MM.1S (cell line): ENCODE results near the gene P2RX5.
A peak's percentile ranks its signal among the peaks of the same experiment; 100 is the strongest.

ENCODE experiments used
- DNase-seq: peaks from one replicate; pipeline ENCODE4 v3.0.0-alpha.2; 2015
- H2AFZ ChIP-seq: fragments of 300-600 bp; sonication (generic); 2 replicates; pipeline ENCODE4 v1.6.0; 2016; ENCODE audit warnings: antibody characterized with exemption, low read length
- H3F3A ChIP-seq: fragments of 300-600 bp; sonication (generic); 2 replicates; pipeline ENCODE4 v1.6.1; 2016; ENCODE audit warnings: mild to moderate bottlenecking, antibody characterized with exemption, low read length, moderate library complexity, mixed read lengths; ENCODE audit not compliant: insufficient read depth
- H3K27ac ChIP-seq: fragments of 300-600 bp; sonication (generic); 2 replicates; pipeline ENCODE4 v1.5.1; 2016; ENCODE audit warnings: mild to moderate bottlenecking, low read length
- H3K27me3 ChIP-seq: fragments of 300-600 bp; sonication (generic); replicated peaks from 2 replicates; pipeline ENCODE4 v1.6.0; 2016; ENCODE audit warnings: low read length; ENCODE audit not compliant: insufficient read depth
- H3K36me3 ChIP-seq: fragments of 300-600 bp; sonication (generic); replicated peaks from 2 replicates; pipeline ENCODE4 v1.6.1; 2016; ENCODE audit warnings: mild to moderate bottlenecking, low read length, mixed read lengths; ENCODE audit not compliant: insufficient read depth
- H3K4me1 ChIP-seq: fragments of 300-600 bp; sonication (generic); 2 replicates; pipeline ENCODE4 v1.6.1; 2016; ENCODE audit warnings: low read length, mixed read lengths
- H3K4me2 ChIP-seq: fragments of 300-600 bp; sonication (generic); 2 replicates; pipeline ENCODE4 v1.6.0; 2016; ENCODE audit warnings: low read depth, low read length
- H3K4me3 ChIP-seq: fragments of 300-600 bp; sonication (generic); 2 replicates; pipeline ENCODE4 v1.5.1; 2016; ENCODE audit warnings: low read length, mixed read lengths
- H3K79me2 ChIP-seq: fragments of 300-600 bp; sonication (generic); 2 replicates; pipeline ENCODE4 v1.6.1; 2016; ENCODE audit warnings: mixed run types, low read length, mixed read lengths
- H3K9ac ChIP-seq: fragments of 300-600 bp; sonication (generic); 2 replicates; pipeline ENCODE4 v1.6.1; 2016; ENCODE audit warnings: low read length, mixed read lengths
- H3K9me2 ChIP-seq: fragments of 300-600 bp; sonication (generic); replicated peaks from 2 replicates; pipeline ENCODE4 v1.6.1; 2016; ENCODE audit warnings: mild to moderate bottlenecking, low read length, mixed read lengths; ENCODE audit not compliant: insufficient read depth
- H3K9me3 ChIP-seq: fragments of 300-600 bp; sonication (generic); replicated peaks from 2 replicates; pipeline ENCODE4 v1.6.1; 2016; ENCODE audit warnings: mild to moderate bottlenecking, low read length, mixed read lengths; ENCODE audit not compliant: insufficient read depth
- H4K20me1 ChIP-seq: fragments of 300-600 bp; sonication (generic); 2 replicates; pipeline ENCODE4 v1.6.1; 2016; ENCODE audit warnings: mild to moderate bottlenecking, low read length, moderate library complexity, mixed read lengths; ENCODE audit not compliant: insufficient read depth
- EZH2 ChIP-seq: fragments of 300-600 bp; sonication (generic); optimal IDR thresholded peaks from 2 replicates; pipeline ENCODE3; 2017; ENCODE audit warnings: low read depth, mild to moderate bottlenecking, antibody characterized with exemption, low read length, mixed read lengths
- EZH2phosphoT487 ChIP-seq: fragments of 300-600 bp; sonication (generic); IDR thresholded peaks from 2 replicates; pipeline ENCODE4 v1.6.1; 2018; ENCODE audit warnings: antibody characterized with exemption, low read length
- TF ChIP-seq, protein P1 (sequence below): fragments of 300-600 bp; sonication (generic); IDR thresholded peaks from 2 replicates; pipeline ENCODE4 v1.5.1; 2016; ENCODE audit warnings: antibody characterized with exemption, low read length, mixed read lengths

The P2RX5 gene

GRCh38 chr17:3663102-3664011 is 32.6 kb downstream of the P2RX5 start:
- Histone ChIP-seq H3K79me2 (no peaks in the 10 kb centered on the region), H3K27me3 (no peaks in the 10 kb centered on the region), H3K9ac (no peak overlapping the region), H3F3A (no peaks in the 10 kb centered on the region), H3K4me2 (no peak overlapping the region), H4K20me1 (no peaks in the 10 kb centered on the region), H3K4me1 (no peaks in the 10 kb centered on the region), H3K27ac (no peak overlapping the region), H3K9me3 (no peaks in the 10 kb centered on the region), H3K4me3 (no peak overlapping the region), H2AFZ (no peak overlapping the region), H3K36me3 (no peaks in the 10 kb centered on the region), H3K9me2 (no peaks in the 10 kb centered on the region)
- TF ChIP-seq, protein P1, sequence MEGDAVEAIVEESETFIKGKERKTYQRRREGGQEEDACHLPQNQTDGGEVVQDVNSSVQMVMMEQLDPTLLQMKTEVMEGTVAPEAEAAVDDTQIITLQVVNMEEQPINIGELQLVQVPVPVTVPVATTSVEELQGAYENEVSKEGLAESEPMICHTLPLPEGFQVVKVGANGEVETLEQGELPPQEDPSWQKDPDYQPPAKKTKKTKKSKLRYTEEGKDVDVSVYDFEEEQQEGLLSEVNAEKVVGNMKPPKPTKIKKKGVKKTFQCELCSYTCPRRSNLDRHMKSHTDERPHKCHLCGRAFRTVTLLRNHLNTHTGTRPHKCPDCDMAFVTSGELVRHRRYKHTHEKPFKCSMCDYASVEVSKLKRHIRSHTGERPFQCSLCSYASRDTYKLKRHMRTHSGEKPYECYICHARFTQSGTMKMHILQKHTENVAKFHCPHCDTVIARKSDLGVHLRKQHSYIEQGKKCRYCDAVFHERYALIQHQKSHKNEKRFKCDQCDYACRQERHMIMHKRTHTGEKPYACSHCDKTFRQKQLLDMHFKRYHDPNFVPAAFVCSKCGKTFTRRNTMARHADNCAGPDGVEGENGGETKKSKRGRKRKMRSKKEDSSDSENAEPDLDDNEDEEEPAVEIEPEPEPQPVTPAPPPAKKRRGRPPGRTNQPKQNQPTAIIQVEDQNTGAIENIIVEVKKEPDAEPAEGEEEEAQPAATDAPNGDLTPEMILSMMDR, result no peak
- TF ChIP-seq EZH2, result no peak
- no peak for TF ChIP-seq EZH2phosphoT487
- peak; percentile 2 for DNase-seq

DNA sequence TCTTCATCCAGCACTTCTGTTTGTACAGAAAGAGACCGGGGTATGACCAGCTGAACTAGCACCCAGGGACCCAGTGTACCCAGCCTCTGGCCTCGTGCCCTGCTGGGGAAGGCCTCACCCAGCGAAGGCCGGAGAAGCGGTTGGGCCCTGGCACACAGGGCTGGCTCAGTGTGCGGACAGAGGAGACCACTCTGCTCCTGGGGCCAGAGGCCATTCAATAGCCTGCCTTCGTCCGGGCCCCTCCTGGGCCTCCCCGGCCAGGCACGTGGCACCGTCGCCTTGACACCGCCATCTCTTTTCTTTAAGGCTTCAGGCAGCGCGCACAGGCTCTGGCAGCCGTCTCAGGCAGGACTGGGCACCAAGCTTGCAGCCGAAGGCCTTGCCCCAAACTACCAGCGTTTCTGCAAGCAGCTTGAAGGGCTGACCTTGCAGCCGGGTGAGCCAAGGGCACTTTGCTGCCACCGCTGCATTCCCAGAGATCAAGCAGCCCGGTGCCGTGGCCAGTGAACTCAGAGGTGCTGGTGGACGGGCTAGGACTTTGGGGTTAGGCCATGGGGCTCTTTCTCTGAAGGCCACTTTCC is 35.6 kb downstream of the P2RX5 start:
- no peak overlapping the region for H3K4me3 ChIP-seq
- H3K4me2 ChIP-seq, result no peak overlapping the region
- no peaks in the 10 kb centered on the region for H3K9me2 ChIP-seq
- no peaks in the 10 kb centered on the region for H3K79me2 ChIP-seq
- H2AFZ ChIP-seq, result no peak overlapping the region
- no peaks in the 10 kb centered on the region for H4K20me1 ChIP-seq
- DNase-seq, result no peak
- no peak overlapping the region for H3K9ac ChIP-seq
- TF ChIP-seq EZH2phosphoT487 (no peak), EZH2 (no peak)
- TF ChIP-seq, protein P1, result no peak
- H3K27me3 ChIP-seq, result no peaks in the 10 kb centered on the region
- H3K27ac ChIP-seq, result no peak overlapping the region
- H3F3A ChIP-seq, result no peaks in the 10 kb centered on the region
- H3K9me3 ChIP-seq, result no peaks in the 10 kb centered on the region
- no peaks in the 10 kb centered on the region for H3K4me1 ChIP-seq
- no peaks in the 10 kb centered on the region for H3K36me3 ChIP-seq

GRCh38 chr17:3659541-3660111 is 36.3 kb downstream of the P2RX5 start:
- Histone ChIP-seq H2AFZ (no peak overlapping the region), H3K9me2 (no peaks in the 10 kb centered on the region), H3K9me3 (no peaks in the 10 kb centered on the region), H3K4me2 (no peak overlapping the region), H3K27me3 (no peaks in the 10 kb centered on the region), H4K20me1 (no peaks in the 10 kb centered on the region), H3K4me1 (no peaks in the 10 kb centered on the region), H3K36me3 (no peaks in the 10 kb centered on the region), H3K27ac (no peak overlapping the region), H3F3A (no peaks in the 10 kb centered on the region), H3K9ac (no peak overlapping the region), H3K79me2 (no peaks in the 10 kb centered on the region), H3K4me3 (no peak overlapping the region)
- DNase-seq, result peak; percentile 3
- TF ChIP-seq EZH2phosphoT487 (no peak), EZH2 (no peak)
- TF ChIP-seq, protein P1, result no peak
